Stimulated activated naive CD4-positive, alpha-beta T cell (primary cell): ENCODE results near the gene SLC35B1.

Source experiments
- DNase-seq, 6 experiments: peaks; one replicate each; lab custom pipeline; 2025; lab: John Stamatoyannopoulos, UW

SLC35B1 gene

GRCh38 chr17:49670641-49671040 lies 37.1 kb downstream of the SLC35B1 start:
- DNase-seq = no peak

GRCh38 chr17:49670002-49670401 lies 37.8 kb downstream of the SLC35B1 start:
- DNase-seq = no peak

GRCh38 chr17:49667854-49668253 lies 39.9 kb downstream of the SLC35B1 start:
- no peak for DNase-seq

GRCh38 chr17:49664706-49665211 lies 43.0 kb downstream of the SLC35B1 start:
- DNase-seq = no peak

- DNase-seq = peak in 1 of 6 experiments; percentile 3
Measured at GRCh38 chr17:49659661-49660382, 47.9 kb downstream of the SLC35B1 start.

GRCh38 chr17:49656247-49656646 lies 51.5 kb downstream of the SLC35B1 start:
- DNase-seq = no peak
